ENCODE measurements around the gene SLC10A4.

Gene SLC10A4

DNA sequence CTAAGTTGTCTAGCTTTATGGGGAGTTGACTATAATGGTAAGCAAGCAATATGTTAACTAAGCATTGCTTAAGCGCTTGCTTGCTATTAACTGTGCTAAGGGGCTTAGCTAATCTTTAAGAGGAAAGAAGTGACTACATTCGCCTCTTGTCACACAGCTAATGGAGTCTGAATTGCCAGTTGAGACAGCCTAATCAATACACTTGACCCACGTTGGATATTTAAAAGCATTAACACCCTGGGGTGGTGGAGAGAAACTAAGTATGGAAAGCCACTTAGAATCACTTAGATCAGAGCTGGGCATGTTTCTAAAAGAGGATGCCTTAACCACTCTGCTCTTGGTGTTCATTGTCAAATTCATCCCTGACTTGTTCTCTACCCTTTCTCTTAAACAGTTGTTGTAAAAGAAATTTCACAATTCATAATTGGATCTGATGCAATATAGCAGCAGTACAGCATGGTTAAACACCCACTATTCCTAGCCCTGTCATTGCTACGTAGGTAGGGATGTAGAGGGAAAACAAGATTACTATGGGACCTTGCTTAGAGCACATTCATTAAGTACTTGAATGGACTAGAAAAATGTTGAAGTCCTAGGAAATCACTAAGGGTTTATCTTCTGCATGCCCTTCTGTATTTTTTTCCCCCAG lies 10.4 kb downstream of the SLC10A4 start:
- peak; percentile 7 for DNase-seq (ENCODE audit: low read depth)
- H3K4me3 ChIP-seq (ENCODE audit: control insufficient read depth, low read depth, low read length) = no peak overlapping the region
- TF ChIP-seq, protein P1, sequence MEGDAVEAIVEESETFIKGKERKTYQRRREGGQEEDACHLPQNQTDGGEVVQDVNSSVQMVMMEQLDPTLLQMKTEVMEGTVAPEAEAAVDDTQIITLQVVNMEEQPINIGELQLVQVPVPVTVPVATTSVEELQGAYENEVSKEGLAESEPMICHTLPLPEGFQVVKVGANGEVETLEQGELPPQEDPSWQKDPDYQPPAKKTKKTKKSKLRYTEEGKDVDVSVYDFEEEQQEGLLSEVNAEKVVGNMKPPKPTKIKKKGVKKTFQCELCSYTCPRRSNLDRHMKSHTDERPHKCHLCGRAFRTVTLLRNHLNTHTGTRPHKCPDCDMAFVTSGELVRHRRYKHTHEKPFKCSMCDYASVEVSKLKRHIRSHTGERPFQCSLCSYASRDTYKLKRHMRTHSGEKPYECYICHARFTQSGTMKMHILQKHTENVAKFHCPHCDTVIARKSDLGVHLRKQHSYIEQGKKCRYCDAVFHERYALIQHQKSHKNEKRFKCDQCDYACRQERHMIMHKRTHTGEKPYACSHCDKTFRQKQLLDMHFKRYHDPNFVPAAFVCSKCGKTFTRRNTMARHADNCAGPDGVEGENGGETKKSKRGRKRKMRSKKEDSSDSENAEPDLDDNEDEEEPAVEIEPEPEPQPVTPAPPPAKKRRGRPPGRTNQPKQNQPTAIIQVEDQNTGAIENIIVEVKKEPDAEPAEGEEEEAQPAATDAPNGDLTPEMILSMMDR (conservative IDR thresholded peaks at IDR 0.05; ENCODE audit: control insufficient read depth, insufficient read depth, low read depth, low read length) = no peak

DNA sequence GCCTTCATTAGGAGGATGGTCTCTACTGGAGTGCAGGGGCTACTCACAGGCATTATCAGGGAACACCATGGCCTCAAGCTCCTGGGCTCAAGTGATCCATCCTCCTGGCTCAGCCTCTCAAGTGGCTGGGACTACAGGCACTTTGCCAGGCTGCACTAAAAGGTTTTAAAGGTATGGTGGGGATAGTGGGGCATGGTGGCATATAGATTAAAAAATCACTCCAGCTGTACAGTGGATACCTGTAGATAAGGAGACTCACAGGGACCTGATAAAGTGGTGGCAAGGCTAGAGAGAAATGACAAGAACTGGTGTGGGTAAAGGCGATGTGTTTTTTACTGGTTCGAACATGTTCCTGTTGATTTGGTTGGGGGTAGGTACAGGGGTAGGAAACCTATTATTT lies 12.8 kb downstream of the SLC10A4 start:
- H3K4me3 ChIP-seq (ENCODE audit: control insufficient read depth, low read depth, low read length) = no peak overlapping the region
- TF ChIP-seq, protein P1 (conservative IDR thresholded peaks at IDR 0.05; ENCODE audit: control insufficient read depth, insufficient read depth, low read depth, low read length) = no peak
- DNase-seq (ENCODE audit: low read depth) = no peak

DNA sequence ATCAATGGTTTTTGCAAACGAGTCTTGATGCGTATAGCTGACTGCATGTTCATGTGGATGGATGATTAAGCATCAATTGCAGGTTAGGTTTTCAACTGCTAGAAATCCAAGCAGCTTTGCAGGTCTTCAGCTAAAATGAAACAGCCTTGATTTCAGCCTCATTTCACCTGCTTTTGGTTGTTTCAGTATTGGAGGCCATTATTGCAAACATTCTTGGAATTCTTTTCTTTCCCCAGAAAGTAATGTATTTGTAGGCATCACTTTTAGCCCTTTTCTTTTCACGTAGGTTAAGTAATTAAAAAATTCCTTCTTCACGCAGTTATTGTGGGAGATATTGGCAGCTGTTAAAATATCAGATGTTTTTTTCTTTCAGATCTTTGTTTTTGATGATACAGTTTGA lies 15.8 kb downstream of the SLC10A4 start:
- no peak overlapping the region for H3K4me3 ChIP-seq (ENCODE audit: control insufficient read depth, low read depth, low read length)
- TF ChIP-seq, protein P1 (conservative IDR thresholded peaks at IDR 0.05; ENCODE audit: control insufficient read depth, insufficient read depth, low read depth, low read length) = no peak

DNA sequence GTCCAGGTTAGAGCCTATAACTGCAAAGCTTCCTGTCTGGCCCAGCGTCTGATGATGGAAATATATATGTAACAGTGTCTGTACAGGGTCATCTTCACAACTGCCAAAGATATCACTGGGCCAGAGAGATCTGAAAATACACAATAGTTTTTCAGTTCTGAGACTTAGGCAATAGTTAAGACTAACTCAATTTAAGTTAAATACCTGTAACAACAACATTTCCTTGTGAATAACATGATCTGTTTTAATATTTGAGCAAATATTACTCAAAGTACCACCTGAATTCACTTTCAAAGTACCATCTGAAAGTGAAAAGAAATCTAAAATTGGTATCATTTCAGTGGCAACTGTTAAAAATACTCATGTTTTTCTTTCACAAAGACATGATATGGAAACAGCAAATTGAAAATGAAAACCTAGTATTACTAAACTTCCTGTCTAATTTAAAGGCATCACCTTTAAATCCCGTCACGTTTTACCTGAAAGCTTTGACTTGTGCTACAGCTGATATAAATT lies 16.5 kb downstream of the SLC10A4 start:
- H3K4me3 ChIP-seq (ENCODE audit: control insufficient read depth, low read depth, low read length) = no peak overlapping the region
- DNase-seq (ENCODE audit: low read depth) = no peak
- TF ChIP-seq, protein P1 (conservative IDR thresholded peaks at IDR 0.05; ENCODE audit: control insufficient read depth, insufficient read depth, low read depth, low read length) = no peak

More for the DNA sequence above, 15.8 kb downstream of the SLC10A4 start:
- DNase-seq (ENCODE audit: low read depth) = no peak

DNA sequence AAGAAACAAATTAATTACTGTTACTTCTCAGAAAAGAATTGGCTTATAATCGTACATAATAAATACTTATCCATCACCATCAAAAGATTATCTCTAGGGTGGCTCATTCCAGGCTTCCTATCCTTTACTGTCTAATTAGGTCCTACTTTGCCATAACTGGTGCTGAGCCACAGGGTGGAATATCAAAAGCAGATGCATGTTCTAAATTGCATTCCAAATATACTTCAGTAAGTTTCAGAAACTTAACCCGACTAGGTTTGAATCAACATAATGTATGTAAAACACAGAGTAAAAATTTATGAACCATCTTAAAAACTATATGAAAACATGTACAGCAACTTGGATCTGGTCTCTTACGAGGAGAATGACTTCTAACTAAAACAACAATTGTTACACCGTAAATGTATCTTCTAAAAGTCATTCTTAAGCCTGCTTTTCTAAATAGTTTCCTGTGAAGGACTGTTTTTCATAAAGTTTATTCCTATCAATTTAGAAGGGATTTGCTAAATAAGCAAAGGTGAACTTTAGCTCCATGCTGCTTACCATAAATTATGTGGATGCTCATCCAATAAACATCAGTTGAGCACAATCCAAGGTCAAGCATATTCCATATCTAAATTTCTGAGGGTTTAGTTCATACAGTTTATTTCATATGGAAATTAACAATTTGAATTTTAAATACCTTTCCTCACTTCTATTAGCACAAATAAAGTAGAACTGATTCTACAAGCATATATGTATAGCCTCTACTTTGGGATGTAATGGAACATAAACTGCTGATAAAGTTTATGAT lies 20.3 kb downstream of the SLC10A4 start:
- no peak for DNase-seq (ENCODE audit: low read depth)
- TF ChIP-seq, protein P1 (conservative IDR thresholded peaks at IDR 0.05; ENCODE audit: control insufficient read depth, insufficient read depth, low read depth, low read length) = no peak
- H3K4me3 ChIP-seq (ENCODE audit: control insufficient read depth, low read depth, low read length) = no peak overlapping the region

DNA sequence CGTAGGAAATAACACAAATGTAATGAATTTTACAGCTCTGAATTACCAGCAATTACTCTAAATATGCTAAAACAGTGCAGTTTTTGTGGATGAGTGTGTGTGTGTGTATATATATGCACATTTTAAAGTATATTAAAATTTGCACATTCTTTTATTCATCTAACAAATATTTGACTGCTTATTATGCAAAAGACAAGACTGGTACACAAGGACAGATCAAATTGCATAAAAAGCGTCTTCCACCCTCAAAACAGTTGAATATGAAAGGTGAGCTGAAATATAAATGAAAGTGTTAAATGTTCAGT lies 20.8 kb downstream of the SLC10A4 start:
- TF ChIP-seq, protein P1 (conservative IDR thresholded peaks at IDR 0.05; ENCODE audit: control insufficient read depth, insufficient read depth, low read depth, low read length) = no peak
- no peak for DNase-seq (ENCODE audit: low read depth)
- H3K4me3 ChIP-seq (ENCODE audit: control insufficient read depth, low read depth, low read length) = no peak overlapping the region
